ENCODE results near the gene GPR62. TPM values are rescaled to one million over a fixed set of nuclear protein-coding genes. Genes with fewer than 3 reads are reported as not detected.

Gene GPR62
- total and polyA plus RNA-seq, 4 donors: 0.15 TPM; not detected in 3

Other genes starting within 250 kb of the GPR62 start
- gene GRM2, start 248.3 kb upstream of the GPR62 start, total RNA-seq: under 1 TPM; 0.52 to 0.87 TPM
- gene GRM2, start 248.3 kb upstream of the GPR62 start, polyA plus RNA-seq: under 1 TPM in 1 of 2 donors, not detected in 1; 0.18 TPM
- gene IQCF6, start 176.1 kb upstream of the GPR62 start, total RNA-seq: not detected
- not detected for gene IQCF6, start 176.1 kb upstream of the GPR62 start, polyA plus RNA-seq
- not detected for gene IQCF2, start 93.8 kb upstream of the GPR62 start, total RNA-seq
- not detected for gene IQCF2, start 93.8 kb upstream of the GPR62 start, polyA plus RNA-seq
- gene IQCF5, start 79.8 kb upstream of the GPR62 start, total RNA-seq: not detected
- not detected for gene IQCF5, start 79.8 kb upstream of the GPR62 start, polyA plus RNA-seq
- gene IQCF1, start 52.0 kb upstream of the GPR62 start, total RNA-seq: not detected
- not detected for gene IQCF1, start 52.0 kb upstream of the GPR62 start, polyA plus RNA-seq
- gene RRP9, start 13.5 kb upstream of the GPR62 start, total RNA-seq: 10 to 100 TPM in 1 of 2 donors, 1 to 10 TPM in 1; 9.3 to 11.4 TPM
- 10 to 100 TPM in 1 of 2 donors, 1 to 10 TPM in 1; 5.0 to 11.0 TPM for gene RRP9, start 13.5 kb upstream of the GPR62 start, polyA plus RNA-seq
- gene PARP3, start 13.0 kb upstream of the GPR62 start, total RNA-seq: 10 to 100 TPM; 11.6 to 18.1 TPM
- gene PARP3, start 13.0 kb upstream of the GPR62 start, polyA plus RNA-seq: 10 to 100 TPM; 11.0 to 35.0 TPM
- 10 to 100 TPM; 58.1 to 63.7 TPM for gene PCBP4, start 12.1 kb downstream of the GPR62 start, total RNA-seq
- 100 to 1,000 TPM in 1 of 2 donors, 10 to 100 TPM in 1; 29.4 to 124 TPM for gene PCBP4, start 12.1 kb downstream of the GPR62 start, polyA plus RNA-seq
- gene ABHD14B, start 18.7 kb downstream of the GPR62 start, total RNA-seq: 10 to 100 TPM; 18.2 to 40.0 TPM
- 10 to 100 TPM; 44.2 to 45.3 TPM for gene ABHD14B, start 18.7 kb downstream of the GPR62 start, polyA plus RNA-seq
- 10 to 100 TPM in 1 of 2 donors, 1 to 10 TPM in 1; 4.7 to 16.0 TPM for gene ABHD14A, start 19.7 kb downstream of the GPR62 start, total RNA-seq
- gene ABHD14A, start 19.7 kb downstream of the GPR62 start, polyA plus RNA-seq: 10 to 100 TPM in 1 of 2 donors, 1 to 10 TPM in 1; 9.5 to 23.0 TPM
- 10 to 100 TPM in 1 of 2 donors, 1 to 10 TPM in 1; 7.2 to 16.5 TPM for gene ACY1, start 28.2 kb downstream of the GPR62 start, total RNA-seq
- gene ACY1, start 28.2 kb downstream of the GPR62 start, polyA plus RNA-seq: 100 to 1,000 TPM in 1 of 2 donors, 10 to 100 TPM in 1; 12.2 to 102 TPM
- gene RPL29, start 40.5 kb downstream of the GPR62 start, total RNA-seq: 100 to 1,000 TPM; 617 to 792 TPM
- gene RPL29, start 40.5 kb downstream of the GPR62 start, polyA plus RNA-seq: 1,000 to 10,000 TPM; 1,520 to 2,218 TPM
- 10 to 100 TPM; 36.8 to 54.1 TPM for gene DUSP7, start 101.2 kb downstream of the GPR62 start, total RNA-seq
- 10 to 100 TPM in 1 of 2 donors, 1 to 10 TPM in 1; 8.8 to 14.4 TPM for gene DUSP7, start 101.2 kb downstream of the GPR62 start, polyA plus RNA-seq
- gene POC1A, start 199.0 kb downstream of the GPR62 start, total RNA-seq: 1 to 10 TPM in 1 of 2 donors, under 1 TPM in 1; 0.91 to 2.1 TPM
- 1 to 10 TPM in 1 of 2 donors, under 1 TPM in 1; 0.38 to 1.6 TPM for gene POC1A, start 199.0 kb downstream of the GPR62 start, polyA plus RNA-seq
- 10 to 100 TPM; 30.2 to 34.5 TPM for gene ALAS1, start 242.8 kb downstream of the GPR62 start, total RNA-seq
- 10 to 100 TPM; 14.4 to 16.5 TPM for gene ALAS1, start 242.8 kb downstream of the GPR62 start, polyA plus RNA-seq

All from aorta (tissue), 4 donors.